Aorta (tissue), 5 donors: ENCODE measurements around the gene SLCO2A1. TPM values are rescaled to one million over a fixed set of nuclear protein-coding genes. Genes with fewer than 3 reads are reported as not detected.

Source experiments
- ATAC-seq: fragments of 200-7000 bp; cut with Tn5 transposase; one replicate; pipeline ENCODE4 v1.9.1; 2022; ENCODE audit warnings: moderate library complexity; ENCODE audit not compliant: low FRiP score
- DNase-seq, 2 donors: peaks; one replicate each; pipeline ENCODE4 v3.0.0-alpha.2; 2020
- H3K27ac ChIP-seq, 2 donors: one replicate each; pipeline ENCODE4 v1.5.1; 2013; ENCODE audit warnings: low read length in 2 of 2, mild to moderate bottlenecking in 2 of 2, moderate library complexity in 2 of 2, control low read depth in 1 of 2, inconsistent platforms in 1 of 2, low read depth in 1 of 2
- H3K27me3 ChIP-seq, 2 donors: one replicate each; pipeline ENCODE4 v1.6.1; 2013; ENCODE audit warnings: control low read depth in 1 of 2, low read length in 1 of 2, mild to moderate bottlenecking in 1 of 2, moderate library complexity in 1 of 2; ENCODE audit not compliant: insufficient read depth in 2 of 2, control insufficient read depth in 1 of 2
- H3K36me3 ChIP-seq, 2 donors: one replicate each; pipeline ENCODE4 v1.6.1; 2013; ENCODE audit warnings: control low read depth in 1 of 2, low read length in 1 of 2, mild to moderate bottlenecking in 1 of 2; ENCODE audit not compliant: insufficient read depth in 2 of 2, control insufficient read depth in 1 of 2
- H3K4me1 ChIP-seq, 2 donors: one replicate each; pipeline ENCODE4 v1.6.1; 2013; ENCODE audit warnings: low read length in 2 of 2, control low read depth in 1 of 2, mild to moderate bottlenecking in 1 of 2, moderate library complexity in 1 of 2; ENCODE audit not compliant: insufficient read depth in 2 of 2, control insufficient read depth in 1 of 2
- H3K4me3 ChIP-seq, 2 donors: one replicate each; pipeline ENCODE4 v1.5.1; 2013; ENCODE audit warnings: low read length in 2 of 2, control low read depth in 1 of 2, mild to moderate bottlenecking in 1 of 2
- H3K9me3 ChIP-seq: one replicate; pipeline ENCODE4 v1.6.1; 2013; ENCODE audit warnings: mild to moderate bottlenecking, low read length; ENCODE audit not compliant: control insufficient read depth
- WGBS, 2 donors: extraction: QIAGEN DNeasy Blood & Tissue Kit; methylation state at CpG; one replicate each; pipeline ENCODE4 v1.1.7; 2013; 5-methylcytosine and 5-hydroxymethylcytosine counted together
- intact Hi-C, 2 donors: fragments of 100-400 bp; cut with DNase I; formaldehyde crosslinking; loops; one replicate each; pipeline versions ENCODE4 v1.14.2 to v1.15.0; 2022
- polyA plus RNA-seq, 2 donors: library from polyadenylated mRNA; stranded (reverse); fragments of 200-250 nt; gene quantifications; one replicate each; pipeline ENCODE4 v1.2.3, GENCODE V29; 2013
- total RNA-seq, 2 donors: library from RNA; stranded (reverse); fragmentation: NEBNext Ultra II Directional; extraction: Animal tissue kit (Norgen Biotek cat#: 25700); gene quantifications; one replicate each; pipeline ENCODE4 v1.2.1, GENCODE V29; 2021
- donor health status: healthy with polysubstance abuse.
- donor health status: Bipolar disorder and iron deficiency.
- donor health status: DM: no; HTN: no; CAD: no.
- donor health status: DM: no; HTN: no; CAD: no.
- donor health status: DM: yes; HTN: yes; CAD: no.

Gene SLCO2A1
- total and polyA plus RNA-seq, 4 donors = 0.25 to 101 (median 49.8) TPM

GRCh38 chr3:134020135-134020680 is 9.5 kb downstream of the SLCO2A1 start:
- intact Hi-C loops = no loop called here
- no peaks in the 10 kb centered on the region for H3K27me3 ChIP-seq
- no peak overlapping the region for H3K27ac ChIP-seq
- ATAC-seq (no peak), DNase-seq (no peak)
- H3K4me1 ChIP-seq = no peaks in the 10 kb centered on the region
- WGBS, 2 donors = 97% methylated on average over 22 of the region's 22 CpGs
- H3K36me3 ChIP-seq = no peaks in the 10 kb centered on the region
- H3K4me3 ChIP-seq = no peak overlapping the region
- H3K9me3 ChIP-seq = no peaks in the 10 kb centered on the region

- no peak overlapping the region for H3K27ac ChIP-seq
- WGBS, 2 donors = 81 to 84% methylated on average over 1 of the region's 1 CpG
- ATAC-seq (no peak), DNase-seq (no peak)
- no peaks in the 10 kb centered on the region for H3K27me3 ChIP-seq
- no peak overlapping the region for H3K4me3 ChIP-seq
- intact Hi-C loops = no loop called here
- H3K36me3 ChIP-seq = no peaks in the 10 kb centered on the region
- no peaks in the 10 kb centered on the region for H3K4me1 ChIP-seq
- no peaks in the 10 kb centered on the region for H3K9me3 ChIP-seq
These were observed 10.9 kb downstream of the SLCO2A1 start for GRCh38 chr3:134018850-134019249.

GRCh38 chr3:134018406-134018805 is 11.3 kb downstream of the SLCO2A1 start:
- Histone ChIP-seq H3K36me3 (no peaks in the 10 kb centered on the region), H3K4me1 (no peaks in the 10 kb centered on the region), H3K27me3 (no peaks in the 10 kb centered on the region), H3K4me3 (no peak overlapping the region), H3K27ac (no peak overlapping the region), H3K9me3 (no peaks in the 10 kb centered on the region)
- intact Hi-C loops = no loop called here
- ATAC-seq (no peak), DNase-seq (no peak)
- WGBS, 2 donors = 39 to 55% methylated on average over 3 of the region's 3 CpGs

GRCh38 chr3:134017490-134017889 is 12.2 kb downstream of the SLCO2A1 start:
- ATAC-seq (no peak), DNase-seq (peak in 1 of 2 donors; percentile 9)
- H3K27ac ChIP-seq = no peak overlapping the region
- H3K4me3 ChIP-seq = no peak overlapping the region
- no peaks in the 10 kb centered on the region for H3K27me3 ChIP-seq
- 88 to 91% methylated on average over 5 of the region's 5 CpGs for WGBS, 2 donors
- H3K36me3 ChIP-seq = no peaks in the 10 kb centered on the region
- intact Hi-C loops = no loop called here
- H3K4me1 ChIP-seq = no peaks in the 10 kb centered on the region
- no peaks in the 10 kb centered on the region for H3K9me3 ChIP-seq

- no peaks in the 10 kb centered on the region for H3K9me3 ChIP-seq
- ATAC-seq = no peak
- no peak overlapping the region for H3K27ac ChIP-seq
- H3K27me3 ChIP-seq = no peaks in the 10 kb centered on the region
- intact Hi-C loops = no loop called here
- DNase-seq = no peak
- no peaks in the 10 kb centered on the region for H3K4me1 ChIP-seq
- no peak overlapping the region for H3K4me3 ChIP-seq
- WGBS, 2 donors = 95 to 98% methylated on average over 2 of the region's 2 CpGs
- H3K36me3 ChIP-seq = no peaks in the 10 kb centered on the region
These were observed 15.5 kb downstream of the SLCO2A1 start for GRCh38 chr3:134014270-134014669.

GRCh38 chr3:134013280-134013679 is 16.4 kb downstream of the SLCO2A1 start:
- no peak overlapping the region for H3K4me3 ChIP-seq
- no peaks in the 10 kb centered on the region for H3K36me3 ChIP-seq
- no peaks in the 10 kb centered on the region for H3K9me3 ChIP-seq
- no peaks in the 10 kb centered on the region for H3K27me3 ChIP-seq
- H3K4me1 ChIP-seq = no peaks in the 10 kb centered on the region
- DNase-seq (peak in 1 of 2 donors; percentile 5), ATAC-seq (no peak)
- intact Hi-C loops = no loop called here
- WGBS, 2 donors = 75 to 77% methylated on average over 3 of the region's 3 CpGs
- H3K27ac ChIP-seq = no peak overlapping the region

- Histone ChIP-seq H3K27ac (no peak overlapping the region), H3K27me3 (no peaks in the 10 kb centered on the region), H3K4me1 (no peaks in the 10 kb centered on the region), H3K36me3 (no peaks in the 10 kb centered on the region), H3K9me3 (no peaks in the 10 kb centered on the region), H3K4me3 (no peak overlapping the region)
- ATAC-seq (no peak), DNase-seq (no peak)
- intact Hi-C loops = no loop called here
- WGBS, 2 donors = 93% methylated on average over 5 of the region's 5 CpGs
These were observed 20.3 kb downstream of the SLCO2A1 start for GRCh38 chr3:134009345-134010000.

- intact Hi-C loops = no loop called here
- no peaks in the 10 kb centered on the region for H3K4me1 ChIP-seq
- H3K27ac ChIP-seq = no peak overlapping the region
- ATAC-seq (no peak), DNase-seq (no peak)
- WGBS, 2 donors = 37 to 52% methylated on average over 2 of the region's 2 CpGs
- H3K36me3 ChIP-seq = no peaks in the 10 kb centered on the region
- H3K9me3 ChIP-seq = no peaks in the 10 kb centered on the region
- H3K27me3 ChIP-seq = no peaks in the 10 kb centered on the region
- no peak overlapping the region for H3K4me3 ChIP-seq
These were observed 21.0 kb downstream of the SLCO2A1 start for GRCh38 chr3:134008630-134009156.

GRCh38 chr3:134007819-134008218 is 21.9 kb downstream of the SLCO2A1 start:
- no peak overlapping the region for H3K4me3 ChIP-seq
- ATAC-seq (no peak), DNase-seq (no peak)
- intact Hi-C loops = no loop called here
- no peak overlapping the region for H3K27ac ChIP-seq
- no peaks in the 10 kb centered on the region for H3K36me3 ChIP-seq
- H3K27me3 ChIP-seq = no peaks in the 10 kb centered on the region
- WGBS, 2 donors = 65 to 78% methylated on average over 3 of the region's 3 CpGs
- no peaks in the 10 kb centered on the region for H3K4me1 ChIP-seq
- H3K9me3 ChIP-seq = no peaks in the 10 kb centered on the region
